ENCODE results near the gene SBNO2. TPM values are rescaled to one million over a fixed set of nuclear protein-coding genes. Genes with fewer than 3 reads are reported as not detected.

SBNO2 gene
- total RNA-seq, 1 experiment from 2014 or later: 123 TPM

GRCh38 chr19:1084024-1084868, 89.8 kb downstream of the SBNO2 start:
- CTCF ChIA-PET: interaction anchor here (1.0 kb wide), 1 partner anchor 10 kb away, joined by 3 read pairs; no protein-coding TSS in a partner anchor
- POLR2A ChIA-PET: interaction anchor here (0.7 to 3.8 kb wide), 7 partner anchors 9 to 288 kb away, joined by 3 to 19 read pairs (median 3); partner anchors contain the start of genes ARHGAP45, CNN2 and PTBP1
- Mint-ChIP-seq H3K4me1 (ENCODE audit: insufficient read depth, unreplicated experiment) (peaks cover 6% of the 10 kb centered on the region), H3K9me3 (ENCODE audit: unreplicated experiment) (no peaks in the 10 kb centered on the region), H3K27ac (ENCODE audit: low read depth, unreplicated experiment) (no peak overlapping the region), H3K36me3 (ENCODE audit: insufficient read depth, unreplicated experiment) (peaks cover 42% of the 10 kb centered on the region), H3K27me3 (ENCODE audit: insufficient read depth, unreplicated experiment) (no peaks in the 10 kb centered on the region), H3K4me3 (ENCODE audit: unreplicated experiment) (no peak overlapping the region)
- no peak for TF ChIP-seq CTCF (IDR thresholded peaks at IDR 0.05; ENCODE audit: unreplicated experiment)
- no TSS peak for BruUV-seq (replicated peaks)
- intact Hi-C loops (cut with micrococcal nuclease): no loop called here
- DNase-seq (ENCODE audit: unreplicated experiment): no peak

GRCh38 chr19:1082928-1083816, 90.9 kb downstream of the SBNO2 start:
- no peak for TF ChIP-seq CTCF (IDR thresholded peaks at IDR 0.05; ENCODE audit: unreplicated experiment)
- no TSS peak for BruUV-seq (replicated peaks)
- H3K9me3 Mint-ChIP-seq (ENCODE audit: unreplicated experiment): no peaks in the 10 kb centered on the region
- H3K27me3 Mint-ChIP-seq (ENCODE audit: insufficient read depth, unreplicated experiment): no peaks in the 10 kb centered on the region
- intact Hi-C loops (cut with micrococcal nuclease): no loop called here
- peaks cover 42% of the 10 kb centered on the region for H3K36me3 Mint-ChIP-seq (ENCODE audit: insufficient read depth, unreplicated experiment)
- POLR2A ChIA-PET: interaction anchor here (0.8 to 3.8 kb wide), 6 partner anchors 8 to 56 kb away, joined by 3 to 19 read pairs (median 4); partner anchors contain the start of genes ARHGAP45 and CNN2
- no peak overlapping the region for H3K27ac Mint-ChIP-seq (ENCODE audit: low read depth, unreplicated experiment)
- peaks cover 6% of the 10 kb centered on the region for H3K4me1 Mint-ChIP-seq (ENCODE audit: insufficient read depth, unreplicated experiment)
- DNase-seq (ENCODE audit: unreplicated experiment): no peak
- H3K4me3 Mint-ChIP-seq (ENCODE audit: unreplicated experiment): no peak overlapping the region
- CTCF ChIA-PET: interaction anchor here (0.6 kb wide), 1 partner anchor 30 kb away, joined by 3 read pairs; no protein-coding TSS in a partner anchor

GRCh38 chr19:1082165-1082927, 91.7 kb downstream of the SBNO2 start:
- no TSS peak for BruUV-seq (replicated peaks)
- H3K27ac Mint-ChIP-seq (ENCODE audit: low read depth, unreplicated experiment): no peak overlapping the region
- ChIA-PET CTCF (interaction anchor here (0.6 to 2.0 kb wide), 2 partner anchors 31 to 141 kb away, joined by 3 to 6 read pairs; no protein-coding TSS in a partner anchor), POLR2A (interaction anchor here (0.5 to 1.7 kb wide), 4 partner anchors 22 to 193 kb away, joined by 3 to 6 read pairs (median 4); partner anchors contain the start of genes CNN2 and FAM174C)
- H3K4me3 Mint-ChIP-seq (ENCODE audit: unreplicated experiment): peak overlapping the region; percentile 58
- intact Hi-C loops (cut with micrococcal nuclease): no loop called here
- peak; percentile 91 for DNase-seq (ENCODE audit: unreplicated experiment)
- no peaks in the 10 kb centered on the region for H3K9me3 Mint-ChIP-seq (ENCODE audit: unreplicated experiment)
- H3K36me3 Mint-ChIP-seq (ENCODE audit: insufficient read depth, unreplicated experiment): peaks cover 42% of the 10 kb centered on the region
- H3K27me3 Mint-ChIP-seq (ENCODE audit: insufficient read depth, unreplicated experiment): no peaks in the 10 kb centered on the region
- peaks cover 6% of the 10 kb centered on the region for H3K4me1 Mint-ChIP-seq (ENCODE audit: insufficient read depth, unreplicated experiment)
- TF ChIP-seq CTCF (IDR thresholded peaks at IDR 0.05; ENCODE audit: unreplicated experiment): no peak

All from MCF 10A (cell line).